HepG2 (cell line): ENCODE measurements around the gene PDZD7. TPM values are rescaled to one million over a fixed set of nuclear protein-coding genes. Genes with fewer than 3 reads are reported as not detected.

ENCODE experiments used
- ATF3 ChIP-seq: sonication (generic); formaldehyde crosslinking; IDR thresholded peaks from 2 replicates; pipeline ENCODE4 v1.4.0; 2020; ENCODE audit warnings: missing genetic modification reagents
- CBX5 ChIP-seq: sonication (generic); formaldehyde crosslinking; IDR thresholded peaks from 2 replicates; pipeline ENCODE4 v1.4.0; 2020; ENCODE audit warnings: missing genetic modification reagents, borderline replicate concordance
- CHCHD3 ChIP-seq: sonication (generic); formaldehyde crosslinking; IDR thresholded peaks from 2 replicates; pipeline ENCODE4 v1.8.0; 2022; ENCODE audit warnings: mild to moderate bottlenecking, missing genetic modification reagents, moderate library complexity
- HNF1B ChIP-seq: sonication (generic); formaldehyde crosslinking; IDR thresholded peaks from 2 replicates; pipeline ENCODE4 v1.5.1; 2020; ENCODE audit warnings: mild to moderate bottlenecking, moderate library complexity, missing genetic modification reagents
- HNF4A ChIP-seq: sonication (generic); formaldehyde crosslinking; IDR thresholded peaks from 2 replicates; pipeline ENCODE4 v1.4.0; 2020; ENCODE audit warnings: missing genetic modification reagents
- MZF1 ChIP-seq: sonication (generic); formaldehyde crosslinking; IDR thresholded peaks from 2 replicates; pipeline ENCODE4 v1.8.1; 2023; ENCODE audit warnings: mild to moderate bottlenecking, missing genetic modification reagents, borderline replicate concordance
- PBX3 ChIP-seq: sonication (generic); formaldehyde crosslinking; IDR thresholded peaks from 2 replicates; pipeline ENCODE4 v1.8.1; 2023; ENCODE audit warnings: missing genetic modification reagents, inconsistent platforms, borderline replicate concordance
- POLR2A ChIP-seq, 2 experiments: IDR thresholded peaks; 2 replicates each; pipeline ENCODE4 v1.6.1; 2011; ENCODE audit warnings: low read depth in 2 of 2, low read length in 2 of 2, mild to moderate bottlenecking in 1 of 2, moderate library complexity in 1 of 2; ENCODE audit not compliant: insufficient read depth in 1 of 2
- PRDM15 ChIP-seq: sonication (generic); formaldehyde crosslinking; IDR thresholded peaks from 2 replicates; pipeline ENCODE4 v1.4.0; 2020; ENCODE audit warnings: missing genetic modification reagents
- SRSF9 ChIP-seq: fragments of 200-400 bp; formaldehyde crosslinking; IDR thresholded peaks from 2 replicates; pipeline ENCODE4 v1.6.1; 2018; ENCODE audit warnings: borderline replicate concordance, mild to moderate bottlenecking, low read depth, low read length; ENCODE audit not compliant: insufficient read depth, poor library complexity, severe bottlenecking
- THAP9 ChIP-seq: sonication (generic); formaldehyde crosslinking; IDR thresholded peaks from 2 replicates; pipeline ENCODE4; 2020; ENCODE audit warnings: missing genetic modification reagents, mild to moderate bottlenecking, borderline replicate concordance
- ZC3H13 ChIP-seq: sonication (generic); formaldehyde crosslinking; IDR thresholded peaks from 2 replicates; pipeline ENCODE4 v1.8.1; 2023; ENCODE audit warnings: mild to moderate bottlenecking, missing genetic modification reagents, moderate library complexity
- ZNF207 ChIP-seq: fragments of 450-650 bp; IDR thresholded peaks from 2 replicates; pipeline ENCODE4 v1.6.1; 2016; ENCODE audit warnings: antibody characterized with exemption, borderline replicate concordance
- ZNF230 ChIP-seq: sonication (generic); formaldehyde crosslinking; IDR thresholded peaks from 2 replicates; pipeline ENCODE4 v1.4.0; 2020; ENCODE audit warnings: mild to moderate bottlenecking, missing genetic modification reagents
- ZNF256 ChIP-seq: sonication (generic); formaldehyde crosslinking; conservative IDR thresholded peaks from 2 replicates; pipeline ENCODE4 v1.4.0; 2020; ENCODE audit warnings: missing genetic modification reagents
- ZNF530 ChIP-seq: sonication (generic); formaldehyde crosslinking; IDR thresholded peaks from 2 replicates; pipeline ENCODE4 v1.5.0; 2020; ENCODE audit warnings: low read depth, mild to moderate bottlenecking, missing genetic modification reagents
- ZNF878 ChIP-seq: sonication (generic); formaldehyde crosslinking; IDR thresholded peaks from 2 replicates; pipeline ENCODE4 v1.8.1; 2023; ENCODE audit warnings: mild to moderate bottlenecking, missing genetic modification reagents, moderate library complexity
- polyA plus RNA-seq, 8 experiments: library from polyadenylated mRNA; depleted of rRNA in 3 of 8; stranded (reverse) in 7 of 8; unstranded in 1 of 8; fragments of >200 nt; fragmentation: Illumina TruSeq in 4 of 8; extraction: Trizol in 4 of 8; gene quantifications; 2 replicates each; pipeline versions ENCODE4 v1.2.1 to v1.2.3, GENCODE V29; 2011 to 2016; ENCODE audit warnings: low read depth in 4 of 8, missing spikeins in 1 of 8, mixed read lengths in 1 of 8; ENCODE audit not compliant: insufficient read depth in 1 of 8
- total RNA-seq, 5 experiments: library from RNA; depleted of rRNA; stranded (reverse); fragments of >200 nt; fragmentation: Illumina TruSeq; extraction: Trizol; gene quantifications; 2 replicates each; pipeline ENCODE4 v1.2.3, GENCODE V29; 2016; ENCODE audit warnings: low read depth in 1 of 5
- TF ChIP-seq, protein P1 (sequence below): sonication (generic); formaldehyde crosslinking; conservative IDR thresholded peaks from 2 replicates; pipeline ENCODE4 v1.4.0; 2020; ENCODE audit warnings: missing genetic modification reagents

PDZD7 gene
- total and polyA plus RNA-seq, 2 of the 13 experiments (the other 11 are each of a cell fraction or from before 2014, with no cell fraction given), result 0.58 to 0.73 TPM

DNA sequence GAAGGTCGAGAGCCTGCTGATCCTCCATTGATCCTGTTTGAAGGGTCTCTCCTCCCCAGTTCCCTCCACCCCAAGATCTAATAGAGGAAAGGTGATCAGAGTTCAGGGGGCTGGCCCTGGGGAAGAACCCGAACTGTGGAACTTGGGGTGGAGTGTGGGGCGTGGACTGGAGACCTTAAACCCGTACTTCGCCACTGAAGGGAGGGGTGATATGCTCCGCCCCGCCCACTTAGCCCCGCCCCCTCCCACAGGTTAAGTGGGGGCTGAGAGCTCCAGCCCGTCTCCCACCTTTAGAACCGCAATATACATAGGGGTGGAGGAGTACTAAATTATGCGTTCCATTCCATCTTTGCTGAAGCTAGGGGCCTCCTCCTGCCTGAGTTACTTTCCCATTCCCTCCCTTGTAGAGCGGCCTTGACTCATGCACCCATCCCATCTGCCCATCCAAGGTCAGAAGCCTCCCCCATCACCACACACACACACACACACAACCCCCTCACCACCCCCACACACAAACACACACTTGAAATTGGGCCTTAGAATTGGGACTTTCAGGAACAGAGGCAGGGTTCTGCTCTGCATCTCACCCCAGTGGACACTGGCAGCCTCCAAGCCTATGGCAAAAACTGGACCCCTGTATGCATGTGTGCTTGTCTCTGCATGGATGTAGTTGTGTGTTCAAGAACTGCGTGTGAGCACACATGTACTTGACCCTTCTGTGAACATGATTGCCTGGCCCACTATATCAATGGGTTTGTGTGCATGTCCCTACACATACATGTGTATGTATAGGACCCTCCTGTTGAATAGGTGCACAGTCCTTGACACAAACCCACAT is 60.6 kb downstream of the PDZD7 start (continued):
- no peak for TF ChIP-seq PBX3
- no peak for TF ChIP-seq SRSF9
- TF ChIP-seq PRDM15, result no peak
- no peak; the same call in none of the 2 replicates for TF ChIP-seq ZNF230
- TF ChIP-seq ZNF256 (CRISPR knock-in tag), result no peak
- no peak for TF ChIP-seq ZNF207
- TF ChIP-seq, protein P1, sequence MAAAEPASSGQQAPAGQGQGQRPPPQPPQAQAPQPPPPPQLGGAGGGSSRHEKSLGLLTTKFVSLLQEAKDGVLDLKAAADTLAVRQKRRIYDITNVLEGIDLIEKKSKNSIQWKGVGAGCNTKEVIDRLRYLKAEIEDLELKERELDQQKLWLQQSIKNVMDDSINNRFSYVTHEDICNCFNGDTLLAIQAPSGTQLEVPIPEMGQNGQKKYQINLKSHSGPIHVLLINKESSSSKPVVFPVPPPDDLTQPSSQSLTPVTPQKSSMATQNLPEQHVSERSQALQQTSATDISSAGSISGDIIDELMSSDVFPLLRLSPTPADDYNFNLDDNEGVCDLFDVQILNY (CRISPR knock-in tag), result no peak
- TF ChIP-seq ZNF878 (CRISPR knock-in tag), result no peak
- 0 out of 2 replicates have a peak, but pooled peaks have one; percentile 56 for TF ChIP-seq HNF1B (CRISPR knock-in tag)
- TF ChIP-seq ATF3 (CRISPR knock-in tag), result no peak
- TF ChIP-seq POLR2A (IDR thresholded peaks at IDR 0.05; ENCODE audit: insufficient read depth in 1 of 2, low read depth in 2 of 2, low read length in 2 of 2), result peak in 1 of 2 experiments; percentile 82; a peak in 2 of 4 replicates
- TF ChIP-seq CBX5 (CRISPR knock-in tag), result no peak
- no peak for TF ChIP-seq MZF1 (CRISPR knock-in tag)
- TF ChIP-seq ZNF530, result no peak
- TF ChIP-seq HNF4A (CRISPR knock-in tag), result peak; percentile 70
- no peak for TF ChIP-seq CHCHD3 (CRISPR knock-in tag)
- no peak for TF ChIP-seq THAP9 (CRISPR knock-in tag)
- no peak for TF ChIP-seq ZC3H13 (CRISPR knock-in tag)
